ENCODE results near the gene UBALD1. TPM values are rescaled to one million over a fixed set of nuclear protein-coding genes. Genes with fewer than 3 reads are reported as not detected.

The UBALD1 gene
- total and polyA plus RNA-seq, 9 of the 15 experiments (the other 6 are each of a cell fraction or from before 2014, with no cell fraction given): 1.3 to 38.0 (median 6.2) TPM; not detected in 2

GRCh38 chr16:4624827-4625559 lies 10.3 kb upstream of the UBALD1 start (continued):
- TF ChIP-seq MTF1 (CRISPR knock-in tag; IDR thresholded peaks at IDR 0.05; ENCODE audit: borderline replicate concordance) (0 out of 2 replicates have a peak, but pooled peaks have one; percentile 31), NRF1 (conservative IDR thresholded peaks at IDR 0.05 in 1 of 2, IDR thresholded peaks at IDR 0.05 in 1 of 2) (peak; percentile 43 to 58), ZNF584 (CRISPR knock-in tag; IDR thresholded peaks at IDR 0.05; ENCODE audit: low read depth) (0 out of 2 replicates have a peak, but pooled peaks have one; percentile 24), E4F1 (CRISPR knock-in tag; IDR thresholded peaks at IDR 0.05; ENCODE audit: borderline replicate concordance) (no peak), FOXJ3 (CRISPR knock-in tag; IDR thresholded peaks at IDR 0.05) (no peak), ZNF766 (CRISPR knock-in tag; conservative IDR thresholded peaks at IDR 0.05) (peak; percentile 37; the same call in 1 of the 2 replicates), ZNF263 (CRISPR knock-in tag; IDR thresholded peaks at IDR 0.05; ENCODE audit: borderline replicate concordance) (peak; percentile 42; the same call in 1 of the 2 replicates), CBX8 (IDR thresholded peaks at IDR 0.05; ENCODE audit: borderline replicate concordance, extremely low read depth, low read depth, low read length, poor library complexity, severe bottlenecking) (no peak), SMAD4 (CRISPR knock-in tag; conservative IDR thresholded peaks at IDR 0.05) (peak; percentile 47; the same call in 1 of the 2 replicates), ARID4B (CRISPR knock-in tag; IDR thresholded peaks at IDR 0.05) (peak; percentile 82)
